IPS-NIHi7 (cell line): ENCODE measurements around the gene CPT1A.
A peak's percentile ranks its signal among the peaks of the same experiment; 100 is the strongest.

Experiments
- DNase-seq: peaks from one replicate; pipeline ENCODE4 v3.0.0; 2012; ENCODE audit warnings: mixed read lengths; ENCODE audit errors: extremely low spot score

Gene CPT1A

GRCh38 chr11:68854273-68854958, 12.7 kb upstream of the CPT1A start:
- no peak for DNase-seq

DNA sequence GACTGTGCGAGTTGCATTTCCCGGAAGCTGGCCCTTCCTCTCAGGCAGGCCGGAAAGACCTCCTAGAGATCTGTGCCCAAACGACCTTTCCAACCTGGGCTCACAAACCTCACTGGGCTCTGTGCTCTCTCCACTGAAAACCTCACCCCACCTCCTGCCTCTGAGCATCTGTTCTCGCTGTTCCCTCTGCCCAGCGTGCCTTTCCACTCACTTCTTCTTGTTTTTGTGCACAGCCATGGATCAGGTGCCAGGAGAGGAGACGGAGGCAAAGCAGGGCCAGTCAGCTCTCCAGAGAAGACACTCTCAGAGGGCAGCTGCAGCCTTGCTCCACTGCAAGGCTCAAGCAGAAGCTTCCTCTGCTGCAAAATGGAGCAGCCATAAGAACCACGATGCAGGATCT, 10.9 kb upstream of the CPT1A start:
- DNase-seq, result no peak

DNA sequence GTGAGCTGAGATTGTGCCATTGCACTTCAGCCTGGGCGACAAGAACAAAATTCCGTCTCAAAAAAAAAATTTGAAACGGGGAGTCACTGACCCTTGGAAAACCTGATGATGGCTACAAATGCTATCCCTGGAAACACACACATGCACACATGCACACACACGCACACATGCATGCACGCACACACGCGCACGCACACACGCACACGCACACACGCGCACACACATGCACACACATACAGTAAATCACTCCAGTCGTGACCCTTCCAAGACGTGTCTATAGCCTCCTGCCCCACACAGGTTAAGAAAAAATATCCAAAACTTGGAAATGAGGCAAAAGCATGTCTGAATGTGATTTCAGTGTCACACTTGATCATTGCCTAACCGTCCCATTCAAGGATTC, 6.7 kb upstream of the CPT1A start:
- no peak for DNase-seq

GRCh38 chr11:68847395-68847794, 5.7 kb upstream of the CPT1A start:
- no peak for DNase-seq

- DNase-seq, result no peak
These were observed 3.8 kb upstream of the CPT1A start for GRCh38 chr11:68845351-68846002.

DNA sequence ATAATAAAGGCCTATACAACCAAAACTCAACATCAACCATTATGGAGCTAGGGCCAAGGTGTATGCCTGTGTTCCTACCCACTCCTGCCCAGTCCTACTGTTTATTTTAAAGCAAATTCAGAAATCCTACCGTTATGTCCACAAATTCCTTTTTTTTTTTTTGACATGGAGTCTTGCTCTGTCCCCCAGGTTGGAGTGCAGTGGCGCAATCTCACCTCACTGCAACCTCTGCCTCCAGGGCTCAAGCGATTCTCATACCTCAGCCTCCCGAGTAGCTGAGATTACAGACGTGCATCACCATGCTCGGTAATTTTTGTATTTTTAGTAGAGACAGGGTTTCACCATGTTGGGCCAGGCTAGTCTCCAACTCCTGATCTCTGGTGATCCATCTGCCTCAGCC, 3.1 kb upstream of the CPT1A start:
- no peak for DNase-seq

- DNase-seq, result no peak
These were observed 2.7 kb upstream of the CPT1A start for GRCh38 chr11:68844376-68844775.

- peak; percentile 82 for DNase-seq
These were observed 2.1 kb upstream of the CPT1A start for GRCh38 chr11:68843703-68844312.

DNA sequence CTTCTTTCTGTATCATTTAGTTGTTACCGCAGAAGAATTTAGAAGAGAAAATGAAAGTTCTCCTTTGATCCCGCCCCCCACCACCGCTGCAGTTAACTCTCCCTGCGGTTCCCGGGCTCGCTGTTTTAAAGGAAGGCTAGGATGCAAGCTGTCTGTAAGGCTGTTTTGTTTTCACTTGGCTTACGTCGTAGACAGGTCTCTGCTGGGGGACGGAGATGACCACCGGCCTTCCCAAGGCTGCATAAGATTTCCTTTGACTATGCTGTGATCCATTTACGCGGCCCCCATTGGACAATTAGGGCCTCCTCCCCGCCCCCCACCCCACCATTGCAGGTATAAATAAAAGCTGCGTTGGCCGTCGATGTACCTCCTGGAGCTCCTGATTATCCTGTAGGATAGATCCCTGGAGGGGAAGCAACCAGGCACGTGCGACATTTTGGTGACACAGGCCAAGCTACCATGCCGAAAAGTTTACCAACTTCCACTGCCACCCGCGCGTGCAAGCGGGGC, 1.4 kb upstream of the CPT1A start:
- no peak for DNase-seq

DNA sequence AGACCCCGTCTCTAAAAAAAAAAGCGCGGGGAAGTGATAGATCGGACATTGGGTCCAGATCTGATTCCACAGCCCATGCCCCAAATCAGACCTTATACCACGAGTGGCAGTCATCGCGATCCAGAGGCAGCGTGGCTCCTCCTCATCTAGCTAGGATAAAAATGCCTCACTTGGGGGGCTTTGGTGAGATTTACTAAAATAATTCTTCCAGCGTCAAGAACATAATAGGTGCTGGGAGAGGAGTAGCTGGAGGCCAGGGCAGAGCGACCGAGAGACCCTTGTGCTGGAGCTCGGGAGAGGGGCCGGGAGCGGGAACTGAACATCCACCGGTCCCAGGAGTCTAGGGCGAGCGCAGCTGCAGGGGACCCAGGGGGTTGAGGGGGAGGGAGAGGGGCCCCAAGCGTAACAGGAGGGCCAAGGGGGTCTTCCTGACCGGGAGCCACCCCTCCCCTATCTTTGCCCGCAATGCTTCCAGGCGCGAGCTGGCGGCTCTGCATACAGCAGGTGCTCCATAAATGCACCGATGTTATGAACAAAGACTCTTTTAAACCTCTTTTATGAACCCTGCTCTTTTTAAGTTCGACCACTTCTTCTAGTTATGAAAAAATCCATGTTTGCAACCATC, 823 bp upstream of the CPT1A start:
- no peak for DNase-seq

DNA sequence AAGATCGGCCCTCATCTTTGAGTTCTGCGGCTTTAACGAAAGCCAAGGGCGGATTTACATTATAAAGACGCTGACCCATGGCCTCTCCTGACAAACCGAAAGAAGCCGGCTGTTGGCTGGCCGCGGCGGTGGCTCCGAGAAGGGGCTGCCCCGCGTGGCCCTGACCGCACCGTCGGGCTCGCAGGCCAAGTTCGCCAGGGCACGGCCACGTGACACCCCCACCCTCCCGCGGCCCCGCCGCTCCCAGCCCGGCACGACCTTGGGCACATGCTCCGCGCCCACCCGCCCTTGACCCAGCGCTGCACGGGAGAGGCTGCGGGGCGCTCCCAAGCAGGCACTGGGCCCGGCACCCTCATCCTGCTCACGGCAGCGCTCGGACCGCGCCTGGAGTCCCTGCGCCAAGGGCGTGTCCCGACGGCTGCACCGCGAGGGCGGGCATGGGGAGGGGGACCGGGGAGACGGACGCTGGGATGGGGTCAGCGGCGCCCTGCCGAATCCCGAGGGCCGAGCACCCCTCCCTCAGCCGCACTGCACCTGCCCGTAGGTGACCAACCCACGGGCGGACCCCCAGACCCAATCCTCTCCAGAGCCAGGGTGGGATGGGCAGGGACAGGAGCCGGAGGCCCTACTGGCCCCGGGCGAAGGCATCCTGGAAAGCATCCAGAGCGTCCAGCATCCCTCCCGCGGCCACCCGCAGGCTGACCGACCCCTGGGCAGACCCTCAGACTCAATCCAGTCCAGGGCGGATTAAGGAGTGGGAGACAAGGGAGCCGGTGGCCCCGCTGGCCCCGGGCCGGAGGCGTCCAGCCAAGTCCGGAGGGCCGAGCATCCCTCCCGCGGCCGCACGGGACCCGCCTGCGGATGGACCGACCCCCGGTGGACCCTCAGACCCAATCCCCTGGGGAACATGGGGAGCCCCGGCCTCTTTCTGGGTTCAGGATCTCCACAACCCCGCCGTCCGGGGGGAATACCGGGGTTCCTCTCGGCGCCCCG, 759 bp downstream of the CPT1A start:
- no peak for DNase-seq

DNA sequence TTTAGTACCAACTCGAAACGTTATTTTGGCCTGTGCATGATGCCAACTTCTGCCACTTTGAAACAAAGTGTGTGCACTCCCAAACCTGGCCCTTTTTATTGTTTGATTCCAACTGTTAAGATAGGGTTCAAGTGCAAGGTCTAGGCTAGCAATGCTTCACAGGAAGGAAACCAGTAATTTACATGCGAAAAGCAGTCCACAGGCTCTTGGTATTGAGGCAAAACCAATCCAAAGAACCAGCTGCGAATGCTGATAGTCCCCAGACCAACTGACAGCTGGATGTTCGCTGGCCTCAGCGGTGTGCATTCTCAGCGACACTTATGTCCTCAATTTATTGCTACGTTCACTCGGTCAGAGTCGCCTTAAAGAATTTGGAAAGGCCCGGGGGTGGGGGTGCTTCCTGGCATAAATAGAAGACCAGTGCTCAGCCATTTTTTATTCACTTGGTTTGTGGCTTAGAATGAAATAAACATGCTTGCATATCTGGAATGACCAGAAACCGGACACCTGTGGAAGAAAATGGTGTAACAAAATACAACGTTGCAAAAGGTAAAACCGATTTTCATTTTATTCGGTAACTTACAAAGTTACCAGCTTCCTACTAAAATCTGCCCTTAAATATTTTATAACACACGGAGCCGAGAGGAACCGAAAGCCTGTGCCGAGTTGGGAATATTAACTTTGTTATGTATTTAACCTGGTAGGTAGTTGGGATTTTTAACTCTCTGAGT, 1.6 kb downstream of the CPT1A start:
- DNase-seq, result peak; percentile 51

DNA sequence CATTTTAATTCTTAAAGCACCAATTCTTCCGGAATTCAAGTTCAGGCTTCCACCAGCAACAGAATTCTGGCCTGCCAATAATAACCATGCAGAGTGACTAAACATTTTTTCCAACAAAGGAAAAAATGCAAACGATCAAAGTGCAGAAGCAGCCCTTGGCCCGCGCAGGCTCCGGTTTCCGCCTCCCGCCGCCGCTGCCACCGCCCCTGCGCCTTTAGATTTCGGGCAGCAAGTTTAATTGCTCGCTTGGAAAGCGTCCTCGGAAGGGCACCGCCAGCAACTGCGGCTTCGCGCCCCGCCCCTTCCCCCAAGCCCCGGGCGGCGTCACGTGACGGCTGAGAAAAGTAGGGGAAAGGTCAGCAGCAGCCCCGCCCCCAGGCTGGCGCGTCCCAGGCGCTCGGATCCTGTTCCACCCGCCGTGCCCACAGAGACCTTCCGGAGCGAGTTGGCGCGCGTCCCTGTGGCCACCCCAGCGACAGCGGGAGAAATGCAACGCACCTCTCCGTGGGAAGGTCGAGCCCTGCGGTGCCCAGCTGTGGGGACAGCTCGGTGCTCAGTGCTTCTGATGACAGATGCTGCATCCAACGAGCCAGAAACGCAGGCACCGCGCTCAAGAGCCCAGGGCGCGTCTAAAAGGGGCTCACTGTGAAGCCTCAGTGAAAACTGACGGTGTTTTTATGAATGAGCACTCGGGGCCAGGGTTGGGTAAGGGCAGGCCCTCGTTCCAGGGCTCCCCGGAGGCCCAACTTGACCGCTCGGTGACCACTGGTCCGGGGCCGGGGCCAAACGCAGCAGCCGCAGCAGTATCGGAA, 2.5 kb downstream of the CPT1A start:
- DNase-seq, result peak; percentile 96

DNA sequence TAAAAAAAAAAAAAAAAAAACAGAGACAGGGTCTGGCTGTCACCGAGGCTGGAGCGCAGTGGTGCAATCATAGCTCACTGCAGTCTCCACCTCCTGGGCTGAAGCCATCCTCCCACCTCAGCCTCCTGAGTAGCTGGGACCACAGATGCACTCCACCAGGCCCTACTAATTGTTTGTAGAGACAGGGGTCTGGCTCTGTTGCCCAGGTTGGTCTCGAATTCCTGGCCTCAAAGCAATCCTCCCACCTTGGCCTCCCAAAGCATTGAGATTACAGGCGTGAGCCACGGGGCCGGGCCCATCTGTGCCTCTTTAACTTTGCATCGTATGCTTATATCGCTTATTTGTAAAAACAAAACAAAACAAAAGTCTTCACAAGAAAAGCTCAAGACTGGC, 3.1 kb downstream of the CPT1A start:
- DNase-seq, result no peak

DNA sequence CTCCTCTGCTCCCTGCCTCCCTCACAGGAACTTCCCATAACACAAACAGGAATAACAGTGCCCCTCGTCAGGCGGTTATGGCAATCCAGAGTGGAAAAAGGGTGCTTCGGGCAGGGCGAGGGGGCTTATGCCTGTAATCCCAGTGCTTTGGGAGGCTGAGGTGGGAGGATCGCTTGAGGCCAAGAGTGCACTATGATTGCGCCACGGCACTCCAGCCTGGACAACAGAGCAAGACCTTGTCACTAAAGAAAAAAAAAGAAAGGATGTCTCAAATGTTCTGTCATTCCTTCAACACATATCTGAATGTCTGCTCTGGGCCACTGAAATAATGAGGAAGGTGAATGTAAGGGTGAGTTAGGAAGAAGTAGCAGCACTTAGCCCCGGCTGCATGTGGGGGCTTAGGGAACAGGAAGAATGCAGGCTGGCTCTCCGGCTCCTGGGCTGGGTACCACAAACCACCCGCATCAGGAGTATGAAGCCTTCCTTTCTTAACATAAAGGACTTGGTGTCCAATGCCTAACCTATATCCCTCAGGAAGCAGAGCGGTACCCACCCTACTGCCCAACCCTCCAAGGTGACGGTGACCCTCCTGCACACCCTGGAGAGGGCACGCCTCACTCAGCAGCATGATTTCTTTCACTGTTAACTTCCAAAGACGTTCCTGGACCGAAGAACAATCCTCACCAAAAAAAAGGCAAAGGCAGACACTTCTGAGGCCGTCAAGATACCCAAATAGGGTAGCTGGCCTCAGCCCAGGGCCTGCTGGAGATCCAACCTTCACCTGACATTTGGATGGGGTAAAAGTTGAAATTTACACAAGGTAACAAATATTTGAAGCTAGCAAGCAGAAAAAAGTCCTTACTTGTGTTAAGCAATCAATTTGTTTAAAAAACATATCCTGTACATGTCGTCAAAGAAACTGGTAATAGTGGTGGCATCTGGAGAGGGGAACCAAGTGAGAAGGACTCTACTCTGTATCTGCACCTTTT, 3.8 kb downstream of the CPT1A start:
- DNase-seq, result no peak

DNA sequence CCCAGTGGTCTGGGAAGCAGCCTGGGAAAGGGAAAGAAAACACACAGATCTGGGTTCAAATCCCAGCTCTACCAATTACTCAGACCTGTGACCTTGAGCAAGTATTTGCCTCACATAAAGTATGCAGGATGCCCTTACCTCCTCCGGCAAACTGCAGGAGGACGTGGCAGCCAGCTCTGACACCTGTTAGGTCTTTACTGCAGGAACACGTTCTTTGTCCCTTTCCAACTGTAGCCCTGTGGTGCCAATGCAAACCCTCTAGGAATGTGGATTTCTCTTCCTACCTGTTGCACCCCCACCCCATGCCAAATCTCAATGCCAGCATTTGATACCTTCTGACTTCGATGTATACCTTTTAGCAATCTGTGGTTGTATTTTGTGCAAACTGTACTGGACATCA, 6.0 kb downstream of the CPT1A start:
- DNase-seq, result no peak

- no peak for DNase-seq
These were observed 6.4 kb downstream of the CPT1A start for GRCh38 chr11:68835328-68835727.

DNA sequence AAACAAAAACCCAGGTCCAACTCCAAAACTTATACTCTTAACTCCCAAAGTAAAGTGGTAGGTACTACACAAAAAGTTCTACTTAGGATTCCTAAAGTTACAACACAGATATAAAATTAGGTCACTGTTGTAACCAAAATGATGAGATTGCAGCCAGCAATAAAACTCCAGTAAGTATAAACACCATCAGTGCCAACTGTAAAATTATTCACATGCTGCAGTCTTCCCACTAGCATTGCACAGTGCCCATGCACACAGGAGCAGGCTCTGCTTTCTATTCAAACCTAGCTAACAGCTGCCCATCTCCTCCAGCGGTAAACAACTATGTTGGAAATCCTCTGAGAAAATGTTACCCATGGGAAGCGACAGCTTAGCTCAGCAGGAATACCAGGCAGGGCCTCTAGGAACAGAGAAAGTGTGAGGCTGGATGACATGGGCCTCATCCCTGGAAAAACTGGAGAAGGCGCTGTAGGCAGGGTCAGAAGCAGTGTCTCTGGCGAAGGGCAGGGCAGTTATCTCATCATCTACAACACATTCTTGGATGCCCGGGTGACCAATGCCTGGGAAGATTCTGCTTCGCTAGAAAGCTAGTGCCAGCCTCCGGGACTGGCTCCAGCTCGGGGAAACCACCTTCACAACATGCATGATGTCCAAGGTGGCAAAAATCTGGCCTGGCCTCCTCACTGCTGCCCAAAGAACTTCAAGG, 9.1 kb downstream of the CPT1A start:
- DNase-seq, result no peak
